Keratinocyte (primary cell): ENCODE data around the gene MSRB1. TPM values are rescaled to one million over a fixed set of nuclear protein-coding genes. Genes with fewer than 3 reads are reported as not detected.

ENCODE experiments used
- DNase-seq: peaks from one replicate; pipeline ENCODE4 v3.0.0-alpha.2; 2011; ENCODE audit warnings: low read depth, missing footprints, low spot score
- FAIRE-seq: peaks from 2 replicates; lab custom pipeline; 2011; peaks lifted over from hg19 to GRCh38; lab: Jason Lieb, UNC
- H2AFZ ChIP-seq: 2 replicates; pipeline ENCODE4 v1.6.0; 2012; ENCODE audit warnings: low read length, control low read depth, inconsistent platforms; ENCODE audit not compliant: control insufficient read depth
- H3K27ac ChIP-seq: 2 replicates; pipeline ENCODE4 v1.5.1; 2011; ENCODE audit warnings: low read length; ENCODE audit not compliant: control insufficient read depth, insufficient read depth
- H3K27me3 ChIP-seq: 3 replicates; pipeline ENCODE4 v1.6.0; 2011; ENCODE audit warnings: low read length; ENCODE audit not compliant: control insufficient read depth, insufficient read depth; ENCODE audit errors: extremely low read depth
- H3K36me3 ChIP-seq, 2 experiments: 2 replicates in 1 of 2; 3 replicates in 1 of 2; pipeline ENCODE4 v1.5.1; 2011; ENCODE audit warnings: low read length in 2 of 2, mild to moderate bottlenecking in 1 of 2; ENCODE audit not compliant: control insufficient read depth in 2 of 2, insufficient read depth in 2 of 2; ENCODE audit errors: extremely low read depth in 1 of 2
- H3K4me1 ChIP-seq: 3 replicates; pipeline ENCODE4 v1.5.1; 2011; ENCODE audit warnings: low read length; ENCODE audit not compliant: control insufficient read depth, insufficient read depth; ENCODE audit errors: extremely low read depth
- H3K4me2 ChIP-seq: 3 replicates; pipeline ENCODE4 v1.6.0; 2011; ENCODE audit warnings: low read depth, low read length; ENCODE audit not compliant: control insufficient read depth, insufficient read depth; ENCODE audit errors: extremely low read depth
- H3K4me3 ChIP-seq, 3 experiments: fragments of 200-600 bp in 1 of 3; sonication (generic) in 1 of 3; 2 replicates in 2 of 3; 3 replicates in 1 of 3; pipeline ENCODE4 v1.5.1; 2011 to 2016; ENCODE audit warnings: low read length in 3 of 3, mild to moderate bottlenecking in 3 of 3, control low read depth in 2 of 3, inconsistent platforms in 1 of 3, low read depth in 1 of 3, mixed read lengths in 1 of 3, mixed run types in 1 of 3, moderate library complexity in 1 of 3; ENCODE audit not compliant: control insufficient read depth in 2 of 3, insufficient read depth in 2 of 3; ENCODE audit errors: extremely low read depth in 1 of 3
- H3K79me2 ChIP-seq: 2 replicates; pipeline ENCODE4 v1.6.0; 2012; ENCODE audit warnings: low read length; ENCODE audit not compliant: control insufficient read depth, insufficient read depth
- H3K9ac ChIP-seq: 3 replicates; pipeline ENCODE4 v1.6.0; 2011; ENCODE audit warnings: low read length; ENCODE audit not compliant: control insufficient read depth, insufficient read depth; ENCODE audit errors: extremely low read depth
- H3K9me1 ChIP-seq: 3 replicates; pipeline ENCODE4 v1.6.0; 2011; ENCODE audit warnings: low read length; ENCODE audit not compliant: control insufficient read depth, insufficient read depth; ENCODE audit errors: extremely low read depth
- H3K9me3 ChIP-seq: 2 replicates; pipeline ENCODE4 v1.5.1; 2012; ENCODE audit warnings: low read depth, low read length; ENCODE audit not compliant: control insufficient read depth
- H4K20me1 ChIP-seq: 3 replicates; pipeline ENCODE4 v1.6.0; 2011; ENCODE audit warnings: low read length; ENCODE audit not compliant: control insufficient read depth, insufficient read depth; ENCODE audit errors: extremely low read depth
- CTCF ChIP-seq, 3 experiments: IDR thresholded peaks in 1 of 3; conservative IDR thresholded peaks in 1 of 3; optimal IDR thresholded peaks in 1 of 3; 2 replicates in 2 of 3; 3 replicates in 1 of 3; pipeline versions ENCODE3 to v1.5.1; 2011; ENCODE audit warnings: low read length in 3 of 3, mild to moderate bottlenecking in 3 of 3, moderate library complexity in 2 of 3, control low read depth in 1 of 3, inconsistent platforms in 1 of 3; ENCODE audit not compliant: insufficient read depth in 2 of 3; ENCODE audit errors: extremely low read depth in 1 of 3
- EZH2 ChIP-seq: IDR thresholded peaks from one replicate; pipeline ENCODE4 v1.6.1; 2012; ENCODE audit warnings: inconsistent platforms, mild to moderate bottlenecking, low read length, moderate library complexity
- dilution Hi-C: fragments of 300-500 bp; cut with MboI; formaldehyde crosslinking; loops from one replicate; pipeline ENCODE4 v1.7.0; 2020; ENCODE audit warnings: low sequenced_read_pairs; ENCODE audit not compliant: extremely low pct_ligation_motif_present
- polyA plus RNA-seq, 5 experiments: library from polyadenylated mRNA; depleted of rRNA in 3 of 5; stranded (reverse) in 3 of 5; stranded (forward) in 1 of 5; unstranded in 1 of 5; fragments of >200 nt; gene quantifications; 1 replicate in 1 of 5; 2 replicates in 3 of 5; 3 replicates in 1 of 5; pipeline versions ENCODE4 v1.2.1 to v1.2.3, GENCODE V29; 2011 to 2012; ENCODE audit warnings: missing spikeins in 2 of 5, low read depth in 1 of 5, low replicate concordance in 1 of 5

MSRB1 gene
- polyA plus RNA-seq, 1 donor (not counting 4 experiments of a cell fraction or from before 2014, with no cell fraction given) = 25.2 TPM

- Histone ChIP-seq H3K27me3 (peaks cover 45% of the 10 kb centered on the region), H4K20me1 (no peaks in the 10 kb centered on the region), H3K27ac (no peak overlapping the region), H3K36me3 (no peaks in the 10 kb centered on the region), H3K4me1 (peaks cover 14% of the 10 kb centered on the region), H3K9me1 (no peaks in the 10 kb centered on the region), H3K9ac (no peak overlapping the region), H3K4me3 (no peak overlapping the region), H2AFZ (no peak overlapping the region), H3K4me2 (no peak overlapping the region), H3K79me2 (no peaks in the 10 kb centered on the region), H3K9me3 (no peaks in the 10 kb centered on the region)
- no peak for TF ChIP-seq CTCF (optimal IDR thresholded peaks at IDR 0.05 in 1 of 3, IDR thresholded peaks at IDR 0.05 in 1 of 3, conservative IDR thresholded peaks at IDR 0.05 in 1 of 3; ENCODE audit: extremely low read depth in 1 of 3, insufficient read depth in 2 of 3, low read length in 3 of 3)
- TF ChIP-seq EZH2 = no peak
- FAIRE-seq = no peak
- DNase-seq = no peak
- dilution Hi-C loops = no loop called here
Observed at GRCh38 chr16:1909561-1910231, 33.3 kb downstream of the MSRB1 start.

GRCh38 chr16:1908983-1909382 lies 34.0 kb downstream of the MSRB1 start:
- H3K4me2 ChIP-seq = no peak overlapping the region
- DNase-seq (no peak), FAIRE-seq (no peak)
- no peak overlapping the region for H3K4me3 ChIP-seq
- H3K27ac ChIP-seq = no peak overlapping the region
- no peak overlapping the region for H3K9ac ChIP-seq
- peaks cover 40% of the 10 kb centered on the region for H3K27me3 ChIP-seq
- no peaks in the 10 kb centered on the region for H3K9me3 ChIP-seq
- peaks cover 14% of the 10 kb centered on the region for H3K4me1 ChIP-seq
- H2AFZ ChIP-seq = no peak overlapping the region
- H3K9me1 ChIP-seq = no peaks in the 10 kb centered on the region
- dilution Hi-C loops = no loop called here
- H4K20me1 ChIP-seq = no peaks in the 10 kb centered on the region
- TF ChIP-seq EZH2 = no peak
- TF ChIP-seq CTCF (optimal IDR thresholded peaks at IDR 0.05 in 1 of 3, IDR thresholded peaks at IDR 0.05 in 1 of 3, conservative IDR thresholded peaks at IDR 0.05 in 1 of 3; ENCODE audit: extremely low read depth in 1 of 3, insufficient read depth in 2 of 3, low read length in 3 of 3) = no peak
- no peaks in the 10 kb centered on the region for H3K36me3 ChIP-seq
- H3K79me2 ChIP-seq = no peaks in the 10 kb centered on the region
